Measurements from ENCODE around the gene KLF6.
A peak's percentile ranks its signal among the peaks of the same experiment; 100 is the strongest.

KLF6 gene

GRCh38 chr10:3783682-3784432 lies 1.2 kb downstream of the KLF6 start (continued):
- TF ChIP-seq ZBTB17 (tag by site-specific recombination; IDR thresholded peaks at IDR 0.05) (no peak), ZNF350 (tag by site-specific recombination; IDR thresholded peaks at IDR 0.05) (no peak), WT1 (tag by site-specific recombination; IDR thresholded peaks at IDR 0.05) (peak; percentile 54; the same call in 1 of the 2 replicates), HIC1 (tag by site-specific recombination; IDR thresholded peaks at IDR 0.05) (no peak), ZNF292 (tag by site-specific recombination; IDR thresholded peaks at IDR 0.05; ENCODE audit: borderline replicate concordance, low read depth) (no peak), ZNF24 (tag by site-specific recombination; IDR thresholded peaks at IDR 0.05) (peak; percentile 78), FEZF1 (tag by site-specific recombination; IDR thresholded peaks at IDR 0.05) (peak; percentile 84), ZFP41 (tag by site-specific recombination; IDR thresholded peaks at IDR 0.05; ENCODE audit: borderline replicate concordance) (no peak), ZNF148 (tag by site-specific recombination; IDR thresholded peaks at IDR 0.05; ENCODE audit: borderline replicate concordance) (no peak), ZNF518A (tag by site-specific recombination; conservative IDR thresholded peaks at IDR 0.05; ENCODE audit: low read depth) (0 out of 2 replicates have a peak, but pooled peaks have one; percentile 20), ZNF169 (tag by site-specific recombination; IDR thresholded peaks at IDR 0.05) (no peak), ZNF362 (tag by site-specific recombination; IDR thresholded peaks at IDR 0.05) (peak; percentile 62), ZNF670 (tag by site-specific recombination; IDR thresholded peaks at IDR 0.05; ENCODE audit: low read depth) (no peak), ZNF366 (tag by site-specific recombination; conservative IDR thresholded peaks at IDR 0.05) (peak; percentile 70), PRDM2 (tag by site-specific recombination; IDR thresholded peaks at IDR 0.05; ENCODE audit: borderline replicate concordance) (no peak), CTCF (tag by site-specific recombination; IDR thresholded peaks at IDR 0.05) (no peak), ZNF837 (tag by site-specific recombination; IDR thresholded peaks at IDR 0.05) (no peak), ZNF629 (tag by site-specific recombination; IDR thresholded peaks at IDR 0.05) (peak; percentile 63), ZNF677 (tag by site-specific recombination; IDR thresholded peaks at IDR 0.05) (no peak), ZNF23 (tag by site-specific recombination; IDR thresholded peaks at IDR 0.05; ENCODE audit: borderline replicate concordance) (no peak)
